Measurements from ENCODE around the gene PTGES3. TPM values are rescaled to one million over a fixed set of nuclear protein-coding genes. Genes with fewer than 3 reads are reported as not detected.
A peak's percentile ranks its signal among the peaks of the same experiment; 100 is the strongest.

Gene PTGES3
- total and polyA plus RNA-seq, 2 experiments from 2014 or later = 334 to 442 TPM

GRCh38 chr12:56614627-56615026 lies 73.5 kb downstream of the PTGES3 start (continued):
- no peak for TF ChIP-seq ZNF462 (CRISPR knock-in tag; IDR thresholded peaks at IDR 0.05)
- TF ChIP-seq EZH2phosphoT487 (IDR thresholded peaks at IDR 0.05; ENCODE audit: unreplicated experiment) = no peak
- no peak for TF ChIP-seq CREB1 (CRISPR knock-in tag; IDR thresholded peaks at IDR 0.05; ENCODE audit: low read depth)
- TF ChIP-seq REST (IDR thresholded peaks at IDR 0.05; ENCODE audit: unreplicated experiment) = no peak
- no peak for TF ChIP-seq JUNB (IDR thresholded peaks at IDR 0.05; ENCODE audit: unreplicated experiment)

Small RNAs within 50 kb of the gene (small RNA-seq; reads per million reads assigned to genes)
- gene RN7SL809P (ENCODE audit: low replicate concordance) (not detected), gene SNORD59A (ENCODE audit: low replicate concordance) (2,590 reads per million, percentile 100 among the genes with 10 or more reads in this experiment)

Other genes starting within 250 kb of the PTGES3 start
- 54.3 and 54.8 TPM in 2 replicates for gene TIMELESS, start 238.9 kb downstream of the PTGES3 start, total RNA-seq (2014; rRNA removed; shearing (Covaris generic))
- gene TIMELESS, start 238.9 kb downstream of the PTGES3 start, polyA plus RNA-seq (2016; fragmentation: Nextera tagmentation; extraction: Ambion mirVana) = 22.7 and 28.7 TPM in 2 replicates
- gene MIP, start 233.6 kb downstream of the PTGES3 start, total RNA-seq (2014; rRNA removed; shearing (Covaris generic)) = not detected in 2 replicates
- 0.29 and 0.47 TPM in 2 replicates for gene MIP, start 233.6 kb downstream of the PTGES3 start, polyA plus RNA-seq (2016; fragmentation: Nextera tagmentation; extraction: Ambion mirVana)
- 2.6 and 3.1 TPM in 2 replicates for gene SPRYD4, start 219.7 kb downstream of the PTGES3 start, total RNA-seq (2014; rRNA removed; shearing (Covaris generic))
- gene SPRYD4, start 219.7 kb downstream of the PTGES3 start, polyA plus RNA-seq (2016; fragmentation: Nextera tagmentation; extraction: Ambion mirVana) = 2.1 and 2.3 TPM in 2 replicates
- 24.5 and 31.6 TPM in 2 replicates for gene GLS2, start 200.1 kb downstream of the PTGES3 start, total RNA-seq (2014; rRNA removed; shearing (Covaris generic))
- 11.2 and 12.2 TPM in 2 replicates for gene GLS2, start 200.1 kb downstream of the PTGES3 start, polyA plus RNA-seq (2016; fragmentation: Nextera tagmentation; extraction: Ambion mirVana)
- 13.1 and 16.8 TPM in 2 replicates for gene RBMS2, start 166.5 kb downstream of the PTGES3 start, total RNA-seq (2014; rRNA removed; shearing (Covaris generic))
- gene RBMS2, start 166.5 kb downstream of the PTGES3 start, polyA plus RNA-seq (2016; fragmentation: Nextera tagmentation; extraction: Ambion mirVana) = 4.3 and 9.2 TPM in 2 replicates
- 89.6 and 109 TPM in 2 replicates for gene BAZ2A, start 58.0 kb downstream of the PTGES3 start, total RNA-seq (2014; rRNA removed; shearing (Covaris generic))
- 111 and 130 TPM in 2 replicates for gene BAZ2A, start 58.0 kb downstream of the PTGES3 start, polyA plus RNA-seq (2016; fragmentation: Nextera tagmentation; extraction: Ambion mirVana)
- 706 and 763 TPM in 2 replicates for gene ATP5F1B, start 42.3 kb downstream of the PTGES3 start, total RNA-seq (2014; rRNA removed; shearing (Covaris generic))
- 956 and 1,001 TPM in 2 replicates for gene ATP5F1B, start 42.3 kb downstream of the PTGES3 start, polyA plus RNA-seq (2016; fragmentation: Nextera tagmentation; extraction: Ambion mirVana)
- 1,081 and 1,279 TPM in 2 replicates for gene NACA, start 37.0 kb upstream of the PTGES3 start, total RNA-seq (2014; rRNA removed; shearing (Covaris generic))
- gene NACA, start 37.0 kb upstream of the PTGES3 start, polyA plus RNA-seq (2016; fragmentation: Nextera tagmentation; extraction: Ambion mirVana) = 2,165 and 2,495 TPM in 2 replicates
- 69.9 and 73.9 TPM in 2 replicates for gene PRIM1, start 64.0 kb upstream of the PTGES3 start, total RNA-seq (2014; rRNA removed; shearing (Covaris generic))
- gene PRIM1, start 64.0 kb upstream of the PTGES3 start, polyA plus RNA-seq (2016; fragmentation: Nextera tagmentation; extraction: Ambion mirVana) = 65.6 and 67.9 TPM in 2 replicates
- gene HSD17B6, start 75.0 kb upstream of the PTGES3 start, total RNA-seq (2014; rRNA removed; shearing (Covaris generic)) = 4.3 and 10.3 TPM in 2 replicates
- 2.7 and 5.2 TPM in 2 replicates for gene HSD17B6, start 75.0 kb upstream of the PTGES3 start, polyA plus RNA-seq (2016; fragmentation: Nextera tagmentation; extraction: Ambion mirVana)
- not detected in 2 replicates for gene SDR9C7, start 246.1 kb upstream of the PTGES3 start, total RNA-seq (2014; rRNA removed; shearing (Covaris generic))
- 0.12 TPM in 1 of 2 replicates, not detected in the other for gene SDR9C7, start 246.1 kb upstream of the PTGES3 start, polyA plus RNA-seq (2016; fragmentation: Nextera tagmentation; extraction: Ambion mirVana)

Data from GM23338 (cell line).